Retinal pigment epithelial cell (primary cell): ENCODE data around the gene STEAP1B.

ENCODE experiments used
- DNase-seq: peaks from one replicate; pipeline ENCODE4 v3.0.0-alpha.2; 2010; ENCODE audit warnings: low read depth
- H3K4me3 ChIP-seq: 2 replicates; pipeline ENCODE4 v1.5.1; 2011; ENCODE audit warnings: mild to moderate bottlenecking, low read length, control low read depth, moderate library complexity
- TF ChIP-seq, protein P1 (sequence below): conservative IDR thresholded peaks from 2 replicates; pipeline ENCODE4 v1.5.1; 2011; ENCODE audit warnings: low read depth, low read length, control low read depth, inconsistent platforms

The STEAP1B gene

DNA sequence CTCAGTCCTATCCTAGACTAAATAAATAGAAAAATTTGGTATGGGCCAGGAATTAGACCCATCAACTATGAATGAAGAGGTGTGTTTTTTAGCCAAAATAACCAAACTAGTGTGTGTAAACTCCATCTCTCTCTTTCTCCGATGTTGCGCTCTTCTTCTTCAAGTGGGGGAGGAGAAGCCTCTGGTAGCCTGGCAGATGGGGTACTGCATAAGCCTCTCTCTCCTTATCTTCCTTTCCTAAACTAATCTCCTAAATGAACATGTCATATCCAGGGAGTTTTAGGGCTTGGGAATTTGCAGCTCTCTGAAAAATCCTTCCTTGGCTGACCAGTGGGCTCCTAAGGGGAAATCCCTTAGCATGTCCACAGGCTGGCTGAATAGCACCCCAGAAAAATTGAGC is 86.8 kb downstream of the STEAP1B start:
- DNase-seq = no peak
- no peak overlapping the region for H3K4me3 ChIP-seq
- TF ChIP-seq, protein P1, sequence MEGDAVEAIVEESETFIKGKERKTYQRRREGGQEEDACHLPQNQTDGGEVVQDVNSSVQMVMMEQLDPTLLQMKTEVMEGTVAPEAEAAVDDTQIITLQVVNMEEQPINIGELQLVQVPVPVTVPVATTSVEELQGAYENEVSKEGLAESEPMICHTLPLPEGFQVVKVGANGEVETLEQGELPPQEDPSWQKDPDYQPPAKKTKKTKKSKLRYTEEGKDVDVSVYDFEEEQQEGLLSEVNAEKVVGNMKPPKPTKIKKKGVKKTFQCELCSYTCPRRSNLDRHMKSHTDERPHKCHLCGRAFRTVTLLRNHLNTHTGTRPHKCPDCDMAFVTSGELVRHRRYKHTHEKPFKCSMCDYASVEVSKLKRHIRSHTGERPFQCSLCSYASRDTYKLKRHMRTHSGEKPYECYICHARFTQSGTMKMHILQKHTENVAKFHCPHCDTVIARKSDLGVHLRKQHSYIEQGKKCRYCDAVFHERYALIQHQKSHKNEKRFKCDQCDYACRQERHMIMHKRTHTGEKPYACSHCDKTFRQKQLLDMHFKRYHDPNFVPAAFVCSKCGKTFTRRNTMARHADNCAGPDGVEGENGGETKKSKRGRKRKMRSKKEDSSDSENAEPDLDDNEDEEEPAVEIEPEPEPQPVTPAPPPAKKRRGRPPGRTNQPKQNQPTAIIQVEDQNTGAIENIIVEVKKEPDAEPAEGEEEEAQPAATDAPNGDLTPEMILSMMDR = no peak

DNA sequence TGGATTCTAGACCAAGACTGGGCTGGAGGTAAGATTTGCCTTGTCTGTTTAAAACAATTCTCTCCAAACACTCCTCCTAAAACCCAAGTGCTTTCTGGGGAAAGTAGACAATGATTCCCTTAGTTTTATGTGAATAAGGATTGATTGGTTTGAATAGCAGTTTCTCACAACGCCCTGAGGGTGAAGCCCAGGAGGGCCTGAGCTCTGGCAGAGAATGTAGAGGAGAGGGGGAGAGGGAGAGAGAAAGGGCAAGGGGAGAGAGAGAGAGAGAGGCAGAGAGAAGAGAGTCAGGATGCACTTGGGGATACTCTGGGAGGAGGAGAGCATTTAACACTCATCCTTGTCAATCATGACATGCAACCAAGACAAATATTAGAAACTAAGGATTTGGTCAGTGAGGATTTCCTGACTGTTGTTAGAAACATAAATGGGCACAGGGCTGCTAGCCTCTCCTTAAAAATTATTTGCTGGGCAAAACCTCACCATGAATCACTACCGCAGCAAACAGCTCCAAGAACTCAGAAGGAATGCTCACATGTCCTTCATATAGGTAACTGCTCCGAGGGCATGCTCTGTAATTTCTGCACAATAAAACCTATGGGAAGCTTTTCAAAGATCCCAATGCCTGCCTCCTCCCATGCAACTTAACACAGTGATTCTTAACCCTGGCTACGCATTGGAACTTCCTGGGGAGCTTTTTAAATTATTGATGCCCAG is 87.9 kb downstream of the STEAP1B start:
- TF ChIP-seq, protein P1 = no peak
- no peak for DNase-seq
- no peak overlapping the region for H3K4me3 ChIP-seq

DNA sequence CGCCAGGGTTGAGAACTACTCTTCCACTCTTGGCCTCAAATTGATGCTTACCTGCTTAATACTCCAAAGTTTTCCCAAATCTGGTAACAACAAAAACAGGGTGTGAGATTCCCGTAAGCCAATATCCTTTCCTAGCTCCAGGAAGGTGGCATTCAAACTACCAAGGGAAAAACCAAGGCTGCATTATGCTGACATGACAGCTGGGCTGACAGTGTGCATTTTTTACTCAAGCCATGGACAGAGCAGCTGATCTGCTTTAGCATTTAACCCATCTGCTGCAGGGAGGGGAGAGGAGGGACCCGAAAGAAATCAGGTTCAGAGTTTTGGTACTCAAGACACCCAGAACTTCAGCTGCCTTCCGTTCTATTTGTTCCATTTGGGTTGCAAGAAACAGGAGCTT is 93.3 kb downstream of the STEAP1B start:
- H3K4me3 ChIP-seq = no peak overlapping the region
- TF ChIP-seq, protein P1 = no peak
- no peak for DNase-seq

DNA sequence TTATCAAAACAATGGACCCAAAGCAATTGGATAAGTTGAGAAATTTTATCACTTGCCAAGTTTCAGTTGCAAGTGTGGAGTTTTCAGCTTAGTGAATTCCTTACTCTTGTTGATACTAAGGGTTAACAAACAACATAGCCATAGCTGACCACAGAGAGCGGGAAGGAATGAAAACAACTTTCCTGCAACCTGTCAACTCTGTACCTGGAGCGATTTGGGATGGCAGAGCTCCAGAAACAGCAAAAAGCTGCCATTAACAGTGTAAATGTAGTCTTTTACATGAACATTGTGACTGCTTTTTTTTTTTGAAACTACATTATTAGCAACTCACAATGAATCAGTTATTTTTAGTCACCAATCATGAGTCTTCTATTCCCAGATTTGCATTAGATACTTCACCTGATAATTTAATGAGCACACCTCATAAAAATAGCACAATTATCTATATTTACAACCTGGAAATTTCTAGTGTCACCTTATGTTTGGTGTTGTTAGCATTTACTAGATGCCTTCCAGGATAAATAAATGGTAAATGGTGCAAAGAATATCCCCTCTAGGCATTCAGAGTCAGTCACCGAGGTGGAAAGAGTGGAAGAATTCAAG is 95.5 kb downstream of the STEAP1B start:
- H3K4me3 ChIP-seq = no peak overlapping the region
- DNase-seq = no peak
- TF ChIP-seq, protein P1 = no peak

DNA sequence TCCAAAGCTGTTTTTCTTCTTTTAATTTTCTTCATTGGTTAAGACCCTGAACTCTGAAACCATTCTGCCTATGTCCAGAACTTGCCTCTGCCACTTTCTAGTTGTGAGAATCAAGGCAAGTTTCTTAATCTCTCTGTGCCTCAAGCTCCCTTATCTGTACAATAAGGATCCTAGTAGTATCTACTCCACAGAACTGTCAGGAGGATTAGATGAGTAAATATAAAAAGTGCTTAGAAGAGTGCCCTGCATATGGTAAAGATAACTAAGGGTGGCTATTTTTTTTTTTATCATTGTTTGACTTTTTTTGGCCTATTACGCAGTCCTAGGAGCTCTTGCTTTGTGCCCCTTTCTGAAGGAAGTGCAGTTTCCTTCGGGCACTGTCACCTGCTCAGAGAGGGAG is 96.6 kb downstream of the STEAP1B start:
- no peak for DNase-seq
- H3K4me3 ChIP-seq = no peak overlapping the region
- TF ChIP-seq, protein P1 = no peak

DNA sequence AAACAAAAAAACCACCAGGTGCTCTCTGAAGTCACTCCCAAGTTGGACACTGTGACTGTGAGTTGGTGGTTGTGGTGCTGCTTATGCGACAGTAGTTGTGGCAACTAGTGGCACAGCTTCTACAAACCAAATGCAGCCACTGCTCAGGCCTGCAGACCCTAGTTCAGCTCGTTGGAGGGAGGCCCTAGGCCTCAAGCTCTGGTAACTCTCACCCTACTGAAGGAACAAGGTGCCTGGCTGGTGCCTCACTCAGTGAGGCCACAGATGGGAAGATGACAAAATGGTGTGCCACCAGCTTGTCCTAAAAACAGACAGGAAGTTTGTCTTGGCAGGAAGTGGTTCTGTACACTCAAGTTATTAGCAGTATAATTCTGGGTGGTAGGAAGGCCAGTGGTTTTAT is 97.7 kb downstream of the STEAP1B start:
- H3K4me3 ChIP-seq = no peak overlapping the region
- TF ChIP-seq, protein P1 = no peak
- DNase-seq = no peak
